GM12878 (cell line): ENCODE measurements around the gene CLEC20A. TPM values are rescaled to one million over a fixed set of nuclear protein-coding genes. Genes with fewer than 3 reads are reported as not detected.

Experiments
- E2F8 ChIP-seq: fragments of 450-650 bp; IDR thresholded peaks from 2 replicates; pipeline ENCODE4 v1.6.1; 2018; ENCODE audit warnings: mild to moderate bottlenecking, low read depth, moderate library complexity; ENCODE audit not compliant: partially characterized antibody
- EGR1 ChIP-seq, 2 experiments: IDR thresholded peaks; 1 replicate in 1 of 2; 2 replicates in 1 of 2; pipeline ENCODE4 v1.6.1; 2011 to 2012; ENCODE audit warnings: low read depth in 2 of 2, low read length in 2 of 2, borderline replicate concordance in 1 of 2, mild to moderate bottlenecking in 1 of 2, moderate library complexity in 1 of 2
- HCFC1 ChIP-seq: fragments of 150-350 bp; IDR thresholded peaks from 2 replicates; pipeline ENCODE4 v1.6.1; 2014; ENCODE audit warnings: low read length
- LARP7 ChIP-seq: fragments of 450-650 bp; IDR thresholded peaks from 2 replicates; pipeline ENCODE4 v1.6.1; 2017; ENCODE audit warnings: mild to moderate bottlenecking
- MTA2 ChIP-seq: fragments of 450-650 bp; IDR thresholded peaks from 2 replicates; pipeline ENCODE4 v1.6.1; 2016; ENCODE audit warnings: low read depth, mild to moderate bottlenecking, moderate library complexity
- POU2F2 ChIP-seq: IDR thresholded peaks from 3 replicates; pipeline ENCODE4 v1.6.1; 2011; ENCODE audit warnings: low read depth, mild to moderate bottlenecking, low read length, borderline replicate concordance
- polyA plus RNA-seq, 11 experiments: library from polyadenylated mRNA; depleted of rRNA in 4 of 11; unstranded in 6 of 11; stranded (reverse) in 5 of 11; fragments of >200 nt; fragmentation: Nextera tagmentation in 4 of 11; fragmentation: Illumina TruSeq in 1 of 11; extraction: Ambion mirVana in 4 of 11; extraction: Trizol in 1 of 11; gene quantifications; 1 replicate in 1 of 11; 2 replicates in 10 of 11; pipeline versions ENCODE4 v1.2.1 to v1.2.3, GENCODE V29; 2011 to 2016; ENCODE audit warnings: inconsistent platforms in 2 of 11, missing spikeins in 2 of 11, low read depth in 1 of 11
- total RNA-seq, 4 experiments: library from RNA; depleted of rRNA in 3 of 4; stranded (reverse); fragments of >200 nt in 3 of 4; fragmentation: Illumina TruSeq in 1 of 4; extraction: Trizol in 1 of 4; gene quantifications; 2 replicates each; pipeline versions ENCODE4 v1.2.1 to v1.2.3, GENCODE V29; 2013 to 2021
- TF ChIP-seq, protein P1 (sequence below): IDR thresholded peaks from 2 replicates; pipeline ENCODE4 v1.6.1; 2012; ENCODE audit warnings: improper control_type of control experiment, low read depth, low read length; ENCODE audit not compliant: insufficient replicate concordance

Gene CLEC20A
- total and polyA plus RNA-seq, 10 of the 15 experiments (the other 5 are each of a cell fraction or from before 2014, with no cell fraction given), result not detected

DNA sequence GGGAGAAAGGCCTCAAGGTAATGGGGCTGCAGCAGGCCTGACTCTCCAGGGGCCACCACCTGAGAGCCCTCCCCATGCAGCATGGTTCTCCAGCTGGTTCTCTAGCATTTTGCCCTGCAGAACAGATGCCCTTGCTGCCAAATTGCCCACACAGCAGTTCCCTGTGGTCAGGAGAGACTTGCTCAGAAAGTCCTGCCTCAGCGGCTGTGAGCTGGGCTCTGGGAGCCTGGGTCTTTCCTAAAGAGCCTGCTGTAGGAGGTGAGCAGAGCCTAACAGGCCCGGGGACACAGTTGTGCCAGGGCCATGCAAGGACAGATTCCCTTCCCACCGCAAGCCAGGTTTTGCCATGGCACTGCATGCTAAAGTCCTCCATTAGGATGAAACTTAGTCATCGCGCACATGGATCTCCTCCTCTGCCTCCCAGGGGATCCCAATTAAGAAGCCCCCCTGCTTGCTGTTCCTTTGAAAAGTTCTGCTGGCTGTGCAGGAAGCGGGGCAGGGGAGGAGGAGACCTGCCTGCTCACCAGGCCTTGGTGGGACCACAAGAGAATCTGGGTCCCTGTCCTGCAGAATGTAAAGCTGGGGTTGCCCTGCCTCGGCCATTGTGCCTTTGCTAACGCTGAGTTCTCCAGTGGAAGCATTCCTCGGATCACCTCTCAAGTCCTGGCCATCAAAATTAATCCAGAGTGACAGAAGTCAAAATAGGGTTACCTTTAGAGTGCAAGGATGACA is 37.5 kb upstream of the CLEC20A start (continued):
- TF ChIP-seq MTA2, result no peak
- TF ChIP-seq E2F8, result no peak
- TF ChIP-seq, protein P1, sequence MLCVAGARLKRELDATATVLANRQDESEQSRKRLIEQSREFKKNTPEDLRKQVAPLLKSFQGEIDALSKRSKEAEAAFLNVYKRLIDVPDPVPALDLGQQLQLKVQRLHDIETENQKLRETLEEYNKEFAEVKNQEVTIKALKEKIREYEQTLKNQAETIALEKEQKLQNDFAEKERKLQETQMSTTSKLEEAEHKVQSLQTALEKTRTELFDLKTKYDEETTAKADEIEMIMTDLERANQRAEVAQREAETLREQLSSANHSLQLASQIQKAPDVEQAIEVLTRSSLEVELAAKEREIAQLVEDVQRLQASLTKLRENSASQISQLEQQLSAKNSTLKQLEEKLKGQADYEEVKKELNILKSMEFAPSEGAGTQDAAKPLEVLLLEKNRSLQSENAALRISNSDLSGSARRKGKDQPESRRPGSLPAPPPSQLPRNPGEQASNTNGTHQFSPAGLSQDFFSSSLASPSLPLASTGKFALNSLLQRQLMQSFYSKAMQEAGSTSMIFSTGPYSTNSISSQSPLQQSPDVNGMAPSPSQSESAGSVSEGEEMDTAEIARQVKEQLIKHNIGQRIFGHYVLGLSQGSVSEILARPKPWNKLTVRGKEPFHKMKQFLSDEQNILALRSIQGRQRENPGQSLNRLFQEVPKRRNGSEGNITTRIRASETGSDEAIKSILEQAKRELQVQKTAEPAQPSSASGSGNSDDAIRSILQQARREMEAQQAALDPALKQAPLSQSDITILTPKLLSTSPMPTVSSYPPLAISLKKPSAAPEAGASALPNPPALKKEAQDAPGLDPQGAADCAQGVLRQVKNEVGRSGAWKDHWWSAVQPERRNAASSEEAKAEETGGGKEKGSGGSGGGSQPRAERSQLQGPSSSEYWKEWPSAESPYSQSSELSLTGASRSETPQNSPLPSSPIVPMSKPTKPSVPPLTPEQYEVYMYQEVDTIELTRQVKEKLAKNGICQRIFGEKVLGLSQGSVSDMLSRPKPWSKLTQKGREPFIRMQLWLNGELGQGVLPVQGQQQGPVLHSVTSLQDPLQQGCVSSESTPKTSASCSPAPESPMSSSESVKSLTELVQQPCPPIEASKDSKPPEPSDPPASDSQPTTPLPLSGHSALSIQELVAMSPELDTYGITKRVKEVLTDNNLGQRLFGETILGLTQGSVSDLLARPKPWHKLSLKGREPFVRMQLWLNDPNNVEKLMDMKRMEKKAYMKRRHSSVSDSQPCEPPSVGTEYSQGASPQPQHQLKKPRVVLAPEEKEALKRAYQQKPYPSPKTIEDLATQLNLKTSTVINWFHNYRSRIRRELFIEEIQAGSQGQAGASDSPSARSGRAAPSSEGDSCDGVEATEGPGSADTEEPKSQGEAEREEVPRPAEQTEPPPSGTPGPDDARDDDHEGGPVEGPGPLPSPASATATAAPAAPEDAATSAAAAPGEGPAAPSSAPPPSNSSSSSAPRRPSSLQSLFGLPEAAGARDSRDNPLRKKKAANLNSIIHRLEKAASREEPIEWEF, result no peak
- no peak for TF ChIP-seq HCFC1
- no peak for TF ChIP-seq LARP7
- no peak for TF ChIP-seq POU2F2
- TF ChIP-seq EGR1 (IDR thresholded peaks at IDR 0.05; ENCODE audit: borderline replicate concordance in 1 of 2, low read depth in 2 of 2, low read length in 2 of 2), result no peak
